ENCODE results near the gene STX10. TPM values are rescaled to one million over a fixed set of nuclear protein-coding genes. Genes with fewer than 3 reads are reported as not detected.

Gene STX10
- polyA plus RNA-seq, 1 of the 3 experiments (the other 2 are of a cell fraction): 163 TPM

DNA sequence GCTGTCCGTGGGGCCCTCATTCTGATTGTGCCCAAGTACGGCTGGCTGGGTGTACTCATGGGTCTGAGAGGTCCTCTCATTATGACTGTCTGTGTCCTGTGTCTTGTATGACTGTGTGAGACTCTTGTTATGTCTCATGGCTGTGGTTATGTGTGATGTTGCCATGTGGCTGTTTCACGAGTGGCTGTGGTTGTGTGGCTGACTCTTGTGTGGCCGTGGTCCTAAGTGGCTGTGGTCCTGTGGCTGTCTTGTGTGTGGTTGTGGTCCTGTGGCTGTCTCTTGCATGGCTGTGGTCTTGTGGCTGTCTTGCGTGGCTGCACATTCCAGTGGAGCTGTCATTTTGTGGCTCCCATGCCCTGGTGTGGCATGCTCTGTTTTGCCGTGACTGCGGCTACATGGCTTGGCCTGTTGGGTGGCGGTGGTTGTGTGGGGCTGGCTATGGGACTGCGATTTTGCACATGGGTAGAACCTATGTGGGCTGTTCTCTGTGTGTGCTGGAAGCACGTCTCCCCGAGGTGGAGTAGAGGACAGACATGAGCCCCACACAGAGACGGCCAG, 50.1 kb downstream of the STX10 start:
- no peaks in the 10 kb centered on the region for H3K27me3 ChIP-seq (ENCODE audit: insufficient read depth)
- H3K4me3 ChIP-seq (ENCODE audit: low read depth in 2 of 2, low read length in 1 of 2): no peak overlapping the region
- H3K9me3 ChIP-seq: no peaks in the 10 kb centered on the region
- CTCF ChIA-PET: interaction anchor here (1.0 to 9.5 kb wide), 6 partner anchors 7 to 135 kb away, joined by 3 to 76 read pairs (median 4); partner anchors contain the start of gene DAND5
- peaks cover 5% of the 10 kb centered on the region for H3F3A ChIP-seq (replicated peaks; ENCODE audit: insufficient read depth)
- peaks cover 12% of the 10 kb centered on the region; the same call in 1 of the 2 replicates for H3K79me2 ChIP-seq (ENCODE audit: insufficient read depth)
- H3K9me2 ChIP-seq: no peaks in the 10 kb centered on the region
- WGBS (ENCODE audit: low lambda C conversion rate): 98% methylated on average over 8 of the region's 12 CpGs
- H4K20me1 ChIP-seq (ENCODE audit: insufficient read depth): no peaks in the 10 kb centered on the region
- POLR2A ChIA-PET: no interaction called here
- DNase-seq: no peak
- H3K36me3 ChIP-seq (replicated peaks in 1 of 2; ENCODE audit: control insufficient read depth in 1 of 2, insufficient read depth in 2 of 2, low read length in 1 of 2): peaks cover 0 to 16% of the 10 kb centered on the region in 2 experiments
- no peak overlapping the region for H3K4me2 ChIP-seq
- H3K9ac ChIP-seq: no peak overlapping the region
- TF ChIP-seq, protein P1, sequence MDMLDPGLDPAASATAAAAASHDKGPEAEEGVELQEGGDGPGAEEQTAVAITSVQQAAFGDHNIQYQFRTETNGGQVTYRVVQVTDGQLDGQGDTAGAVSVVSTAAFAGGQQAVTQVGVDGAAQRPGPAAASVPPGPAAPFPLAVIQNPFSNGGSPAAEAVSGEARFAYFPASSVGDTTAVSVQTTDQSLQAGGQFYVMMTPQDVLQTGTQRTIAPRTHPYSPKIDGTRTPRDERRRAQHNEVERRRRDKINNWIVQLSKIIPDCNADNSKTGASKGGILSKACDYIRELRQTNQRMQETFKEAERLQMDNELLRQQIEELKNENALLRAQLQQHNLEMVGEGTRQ (IDR thresholded peaks at IDR 0.05; ENCODE audit: borderline replicate concordance, low read depth, low read length): no peak
- TF ChIP-seq FOXM1 (IDR thresholded peaks at IDR 0.05; ENCODE audit: low read depth) (no peak), GABPA (IDR thresholded peaks at IDR 0.05; ENCODE audit: low read depth) (no peak), RAD21 (IDR thresholded peaks at IDR 0.05; ENCODE audit: low read length) (no peak), TAF1 (IDR thresholded peaks at IDR 0.05; ENCODE audit: borderline replicate concordance, low read depth, low read length) (no peak)
- TF ChIP-seq, protein P2, sequence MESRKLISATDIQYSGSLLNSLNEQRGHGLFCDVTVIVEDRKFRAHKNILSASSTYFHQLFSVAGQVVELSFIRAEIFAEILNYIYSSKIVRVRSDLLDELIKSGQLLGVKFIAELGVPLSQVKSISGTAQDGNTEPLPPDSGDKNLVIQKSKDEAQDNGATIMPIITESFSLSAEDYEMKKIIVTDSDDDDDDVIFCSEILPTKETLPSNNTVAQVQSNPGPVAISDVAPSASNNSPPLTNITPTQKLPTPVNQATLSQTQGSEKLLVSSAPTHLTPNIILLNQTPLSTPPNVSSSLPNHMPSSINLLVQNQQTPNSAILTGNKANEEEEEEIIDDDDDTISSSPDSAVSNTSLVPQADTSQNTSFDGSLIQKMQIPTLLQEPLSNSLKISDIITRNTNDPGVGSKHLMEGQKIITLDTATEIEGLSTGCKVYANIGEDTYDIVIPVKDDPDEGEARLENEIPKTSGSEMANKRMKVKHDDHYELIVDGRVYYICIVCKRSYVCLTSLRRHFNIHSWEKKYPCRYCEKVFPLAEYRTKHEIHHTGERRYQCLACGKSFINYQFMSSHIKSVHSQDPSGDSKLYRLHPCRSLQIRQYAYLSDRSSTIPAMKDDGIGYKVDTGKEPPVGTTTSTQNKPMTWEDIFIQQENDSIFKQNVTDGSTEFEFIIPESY (IDR thresholded peaks at IDR 0.05; ENCODE audit: borderline replicate concordance, low read depth): no peak
- TF ChIP-seq, protein P3, sequence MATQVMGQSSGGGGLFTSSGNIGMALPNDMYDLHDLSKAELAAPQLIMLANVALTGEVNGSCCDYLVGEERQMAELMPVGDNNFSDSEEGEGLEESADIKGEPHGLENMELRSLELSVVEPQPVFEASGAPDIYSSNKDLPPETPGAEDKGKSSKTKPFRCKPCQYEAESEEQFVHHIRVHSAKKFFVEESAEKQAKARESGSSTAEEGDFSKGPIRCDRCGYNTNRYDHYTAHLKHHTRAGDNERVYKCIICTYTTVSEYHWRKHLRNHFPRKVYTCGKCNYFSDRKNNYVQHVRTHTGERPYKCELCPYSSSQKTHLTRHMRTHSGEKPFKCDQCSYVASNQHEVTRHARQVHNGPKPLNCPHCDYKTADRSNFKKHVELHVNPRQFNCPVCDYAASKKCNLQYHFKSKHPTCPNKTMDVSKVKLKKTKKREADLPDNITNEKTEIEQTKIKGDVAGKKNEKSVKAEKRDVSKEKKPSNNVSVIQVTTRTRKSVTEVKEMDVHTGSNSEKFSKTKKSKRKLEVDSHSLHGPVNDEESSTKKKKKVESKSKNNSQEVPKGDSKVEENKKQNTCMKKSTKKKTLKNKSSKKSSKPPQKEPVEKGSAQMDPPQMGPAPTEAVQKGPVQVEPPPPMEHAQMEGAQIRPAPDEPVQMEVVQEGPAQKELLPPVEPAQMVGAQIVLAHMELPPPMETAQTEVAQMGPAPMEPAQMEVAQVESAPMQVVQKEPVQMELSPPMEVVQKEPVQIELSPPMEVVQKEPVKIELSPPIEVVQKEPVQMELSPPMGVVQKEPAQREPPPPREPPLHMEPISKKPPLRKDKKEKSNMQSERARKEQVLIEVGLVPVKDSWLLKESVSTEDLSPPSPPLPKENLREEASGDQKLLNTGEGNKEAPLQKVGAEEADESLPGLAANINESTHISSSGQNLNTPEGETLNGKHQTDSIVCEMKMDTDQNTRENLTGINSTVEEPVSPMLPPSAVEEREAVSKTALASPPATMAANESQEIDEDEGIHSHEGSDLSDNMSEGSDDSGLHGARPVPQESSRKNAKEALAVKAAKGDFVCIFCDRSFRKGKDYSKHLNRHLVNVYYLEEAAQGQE (IDR thresholded peaks at IDR 0.05; ENCODE audit: low read depth, low read length): no peak
- no peak overlapping the region for H3K27ac ChIP-seq (ENCODE audit: low read depth in 2 of 2, low read length in 1 of 2)
- peaks cover 0 to 37% of the 10 kb centered on the region in 2 experiments; a peak in 3 of 4 replicates for H3K4me1 ChIP-seq (ENCODE audit: control insufficient read depth in 1 of 2, insufficient read depth in 2 of 2, low read depth in 1 of 2, low read length in 1 of 2)
- H2AFZ ChIP-seq (ENCODE audit: low read depth): no peak overlapping the region
